NCI-H345 treated with DMSO at 0.1 percent for 48 hours (cell line): ENCODE measurements around the gene NTN1.

Experiments used
- DNase-seq: peaks from one replicate; lab custom pipeline; 2025; ENCODE audit not compliant: unreplicated experiment; lab: John Stamatoyannopoulos, UW

The NTN1 gene

DNA sequence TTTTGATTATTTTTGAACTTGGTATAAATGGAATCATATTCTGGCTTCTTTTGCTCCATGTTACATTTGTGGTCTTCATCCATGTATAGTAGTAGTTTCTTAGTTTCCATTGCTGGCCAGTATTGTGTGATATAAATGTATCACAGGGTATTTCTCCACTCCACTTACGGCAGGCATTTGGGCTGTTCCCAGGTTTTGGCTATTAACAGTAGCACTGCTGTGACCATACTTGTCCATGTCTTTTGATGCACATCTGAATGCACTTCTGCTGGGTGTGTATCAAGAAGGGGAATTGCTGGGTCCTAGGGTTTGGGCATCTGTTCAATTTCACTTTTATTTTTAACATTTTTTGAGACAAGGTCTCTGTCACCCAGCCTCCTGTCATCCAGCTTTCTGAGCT is 13.9 kb downstream of the NTN1 start:
- no peak for DNase-seq

DNA sequence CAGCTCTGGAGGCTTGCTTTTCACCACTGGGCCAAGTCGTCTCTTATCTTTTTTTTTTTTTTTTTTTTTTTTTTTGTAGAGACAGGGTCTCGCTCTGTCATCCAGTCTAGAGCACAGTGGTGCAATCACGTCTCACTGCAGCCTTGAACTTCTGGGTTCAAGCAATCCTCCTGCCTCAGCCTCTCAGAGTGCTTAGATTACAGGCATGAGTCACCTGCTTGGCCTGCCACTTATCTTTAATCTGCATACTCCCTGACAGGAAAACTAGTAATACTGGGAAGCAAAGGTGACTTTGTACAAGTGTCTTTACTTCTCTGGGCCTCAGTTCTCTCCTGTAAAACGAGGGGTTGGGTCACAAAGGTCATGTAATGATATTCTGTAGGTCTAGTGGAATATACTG is 15.0 kb downstream of the NTN1 start:
- DNase-seq: no peak

DNA sequence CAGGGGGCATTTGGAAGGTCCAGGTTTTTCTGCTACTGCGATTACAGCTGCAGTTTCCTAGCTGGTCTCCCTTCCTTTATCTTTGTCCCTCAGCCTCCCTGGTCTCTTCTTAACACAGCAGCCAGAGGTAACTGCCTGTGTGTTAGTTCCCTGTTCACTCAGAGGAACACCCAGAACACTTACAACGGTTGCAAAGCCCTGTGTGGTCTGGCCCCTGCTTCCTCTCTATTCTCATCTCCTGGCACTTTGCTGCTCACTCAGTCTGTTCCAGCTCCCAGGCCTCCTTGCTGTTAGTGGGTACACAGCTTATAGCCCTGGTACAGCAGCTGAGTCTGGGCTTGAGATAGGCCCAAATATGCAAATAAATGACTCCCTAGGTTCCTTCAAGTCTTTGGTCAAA is 16.4 kb downstream of the NTN1 start:
- no peak for DNase-seq

DNA sequence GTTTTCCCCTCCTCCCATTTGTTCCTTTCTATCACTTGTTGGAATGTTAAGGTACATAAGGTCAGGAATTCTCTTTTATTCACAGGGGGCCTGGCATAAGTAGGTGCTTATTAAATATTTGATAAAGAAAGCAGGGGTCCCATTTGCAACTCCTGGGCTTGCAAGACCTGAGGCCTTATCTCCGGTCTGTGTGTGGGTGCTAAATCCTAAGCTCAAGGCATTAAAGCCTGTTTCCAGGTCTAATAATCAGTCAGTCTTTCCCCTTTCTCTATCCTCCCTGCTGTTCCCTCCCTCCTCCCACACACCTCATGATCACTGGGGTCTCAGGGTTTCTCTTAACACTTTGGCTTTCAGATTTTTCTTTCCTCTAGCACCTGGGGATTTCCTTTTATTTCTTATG is 17.1 kb downstream of the NTN1 start:
- no peak for DNase-seq

DNA sequence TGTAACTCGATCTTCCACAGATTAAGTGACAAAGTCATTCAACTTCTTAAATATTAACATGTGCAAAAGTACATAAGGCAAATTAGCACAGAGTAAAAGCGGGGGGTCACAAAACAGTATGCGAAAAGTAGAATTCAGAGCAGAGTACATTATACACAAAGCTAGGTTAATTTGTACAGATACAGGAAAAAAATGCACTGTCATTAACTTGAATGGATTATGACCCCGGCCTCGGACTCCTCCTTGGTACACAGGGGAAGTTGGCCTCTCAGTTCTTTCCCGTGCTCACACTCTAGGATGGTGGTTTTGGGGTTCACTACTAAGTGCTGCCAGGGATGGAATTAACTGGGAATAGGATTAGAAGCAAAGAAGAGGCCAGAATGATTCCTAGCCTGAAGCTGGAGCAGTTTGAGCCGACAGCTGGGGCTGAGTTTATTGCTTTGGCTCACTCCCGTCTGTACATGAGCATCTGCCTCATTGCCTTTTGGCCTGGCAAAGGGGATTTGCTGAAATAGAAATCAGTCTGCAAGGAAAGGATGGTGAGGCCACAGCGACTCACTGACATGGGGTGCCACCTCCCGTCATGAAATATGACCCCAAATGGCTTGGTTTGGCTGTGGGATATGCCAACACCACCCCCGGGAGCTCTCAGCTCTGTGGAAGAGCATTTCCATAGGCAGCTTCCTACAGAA is 23.6 kb downstream of the NTN1 start:
- no peak for DNase-seq

DNA sequence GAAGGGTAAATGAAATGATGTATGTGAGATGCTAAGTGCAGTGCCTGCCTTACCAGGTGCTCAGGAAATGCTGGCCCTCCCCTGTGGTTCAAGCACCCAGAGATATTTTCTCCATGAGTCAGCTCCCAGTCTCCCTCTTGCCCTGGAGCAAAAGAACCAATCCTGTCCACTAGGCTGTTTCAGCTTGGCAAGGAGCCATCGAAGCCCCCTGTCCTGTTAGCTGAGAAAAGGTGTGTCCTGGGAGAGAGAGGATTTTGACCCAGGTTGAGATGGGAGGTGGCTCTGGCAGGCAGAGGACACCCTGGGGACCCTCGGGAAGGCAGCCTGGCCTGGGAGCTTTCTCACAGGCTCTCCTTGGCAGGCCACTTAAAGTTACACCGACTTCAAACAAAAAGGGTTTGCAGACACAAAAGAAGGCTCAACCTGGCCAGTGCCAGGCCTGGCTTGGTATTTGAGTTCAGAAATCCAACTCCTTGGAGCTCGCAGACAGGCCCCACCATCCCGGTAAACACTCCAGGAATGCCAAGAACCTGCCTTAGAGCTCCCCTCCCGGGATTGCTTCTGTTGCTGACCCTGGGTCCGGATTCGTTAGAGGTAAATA is 29.6 kb downstream of the NTN1 start:
- no peak for DNase-seq

DNA sequence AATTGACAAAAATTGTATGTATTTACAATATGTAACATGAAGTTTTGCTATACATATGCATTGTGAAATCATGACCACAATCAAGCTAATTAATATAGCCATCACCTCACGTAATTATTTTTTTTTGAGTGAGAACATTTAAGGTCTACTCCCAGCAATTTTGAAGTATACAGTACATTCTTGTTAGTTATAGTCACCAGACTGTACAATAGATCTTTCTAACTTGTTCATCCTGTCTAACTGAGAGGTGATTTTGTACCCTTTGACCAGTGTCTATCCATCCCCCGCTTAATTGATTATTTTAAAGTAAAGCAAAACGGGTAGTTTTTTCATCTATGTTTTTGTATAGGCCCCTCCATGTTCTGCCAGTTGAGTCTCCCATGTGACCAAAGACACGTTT is 30.3 kb downstream of the NTN1 start:
- DNase-seq: no peak

DNA sequence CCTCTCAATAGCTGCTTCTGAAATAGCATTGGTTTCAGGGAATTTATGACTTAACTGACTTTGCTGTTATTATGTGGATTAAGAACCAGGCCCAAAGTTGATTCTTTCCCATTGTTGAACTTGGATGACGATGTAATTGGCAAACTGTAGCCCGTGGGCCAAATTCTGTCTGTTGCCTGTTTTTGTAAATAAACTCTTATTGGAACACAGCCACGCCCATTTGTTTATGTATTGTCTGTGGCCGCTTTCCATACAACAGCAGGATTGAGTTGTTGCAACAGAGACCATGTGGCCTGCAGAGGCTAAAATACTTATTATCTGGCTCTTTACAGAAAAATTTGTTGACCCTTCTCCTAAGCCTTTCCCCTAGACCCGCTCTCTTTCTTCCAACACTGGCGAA is 31.6 kb downstream of the NTN1 start:
- DNase-seq: no peak

DNA sequence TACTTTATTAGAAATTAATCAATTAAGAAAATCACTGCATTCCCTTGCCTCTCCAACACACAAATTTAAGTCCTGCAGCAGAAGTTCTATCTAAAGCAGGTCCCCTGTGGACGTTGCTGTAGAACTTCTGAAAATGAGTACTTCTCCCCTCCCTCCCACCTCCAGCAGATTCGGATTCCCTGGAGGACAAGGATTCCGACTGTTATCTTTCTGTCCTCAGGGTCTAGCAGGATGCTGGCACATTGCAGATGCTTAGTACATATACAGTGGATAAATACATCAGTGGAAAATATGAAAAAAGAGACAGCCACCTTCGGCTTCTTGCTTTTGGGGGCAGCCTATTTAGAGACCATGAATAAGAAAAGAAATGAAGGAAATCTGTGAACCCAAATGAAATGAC is 32.1 kb downstream of the NTN1 start:
- no peak for DNase-seq

DNA sequence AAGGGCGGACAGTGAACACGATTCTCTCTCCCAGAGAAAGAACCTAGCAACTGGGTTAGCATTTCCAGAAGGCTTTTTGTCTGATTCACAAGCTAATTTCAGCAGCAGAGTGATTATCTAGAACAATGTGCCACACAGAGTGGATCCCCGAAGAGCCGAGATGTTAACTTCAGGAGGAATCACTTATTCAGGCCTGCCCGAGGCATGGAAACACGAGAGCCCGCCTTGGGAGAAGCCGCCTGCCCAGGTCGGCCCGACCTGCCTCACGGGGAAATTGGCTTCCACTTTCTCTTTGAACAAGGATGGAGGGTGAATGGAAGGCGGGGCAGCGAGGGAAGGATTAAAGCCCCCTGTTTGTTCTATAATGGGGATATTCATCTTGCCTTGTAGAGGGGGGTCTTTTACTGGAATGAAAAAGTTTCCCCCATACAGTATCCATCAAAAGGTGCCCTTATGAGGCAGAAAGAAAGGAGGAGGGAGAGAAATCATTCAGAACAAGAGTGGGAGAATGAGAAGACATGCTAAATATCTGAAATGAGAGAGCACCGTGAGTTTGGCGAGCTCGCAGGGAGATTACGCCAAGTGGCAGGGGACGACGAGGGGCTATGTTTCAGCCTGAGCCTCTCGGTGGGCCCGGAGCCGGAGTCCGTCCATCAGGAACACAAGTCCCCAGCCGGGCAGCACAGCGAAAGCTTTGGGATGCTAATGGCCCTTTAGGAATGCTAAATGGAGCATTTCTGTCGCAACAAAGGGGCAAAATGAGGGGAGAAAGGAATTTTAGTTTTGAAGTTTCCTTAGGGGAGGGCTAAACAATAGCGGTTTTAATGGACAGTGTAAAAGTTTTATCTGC is 33.0 kb downstream of the NTN1 start:
- DNase-seq: no peak

DNA sequence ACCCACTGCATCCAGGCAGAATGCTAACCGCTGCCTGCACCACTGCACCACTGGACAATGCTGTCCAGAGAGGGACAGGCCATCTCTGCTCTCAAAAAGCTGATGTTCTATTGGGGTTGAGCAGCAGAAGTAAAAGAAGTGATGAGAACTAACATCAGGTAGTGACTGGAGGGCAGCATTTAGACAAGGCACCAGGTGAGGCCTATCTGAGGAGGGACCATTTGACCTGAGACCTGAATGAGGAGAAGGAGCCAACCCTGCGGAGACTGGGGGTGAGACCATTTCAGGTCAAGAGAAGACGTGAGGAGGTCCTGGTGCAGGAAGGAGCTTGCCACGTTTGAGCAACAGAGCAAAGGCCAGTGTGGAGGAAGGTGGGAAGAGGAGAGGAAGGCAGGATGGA is 34.0 kb downstream of the NTN1 start:
- DNase-seq: no peak

DNA sequence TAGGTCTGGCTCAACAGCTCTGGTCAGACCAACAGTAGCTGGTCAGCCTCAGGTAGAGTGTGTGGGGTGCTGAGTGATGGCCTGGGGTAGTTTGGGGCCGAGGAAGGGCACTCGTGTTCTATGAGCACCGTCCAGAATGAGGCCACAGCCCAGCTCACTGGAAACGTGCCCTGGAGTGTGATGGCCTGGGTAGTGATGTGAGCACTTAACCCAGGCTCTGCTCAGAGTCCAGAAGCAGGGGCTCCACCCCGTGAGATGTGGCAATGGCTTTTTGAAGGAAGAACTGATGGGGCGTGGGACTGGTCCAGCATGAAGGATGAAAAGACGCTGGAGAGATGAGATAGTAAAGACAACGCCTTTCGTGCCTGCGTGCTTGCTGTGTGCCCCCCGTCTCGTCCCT is 35.3 kb downstream of the NTN1 start:
- no peak for DNase-seq

DNA sequence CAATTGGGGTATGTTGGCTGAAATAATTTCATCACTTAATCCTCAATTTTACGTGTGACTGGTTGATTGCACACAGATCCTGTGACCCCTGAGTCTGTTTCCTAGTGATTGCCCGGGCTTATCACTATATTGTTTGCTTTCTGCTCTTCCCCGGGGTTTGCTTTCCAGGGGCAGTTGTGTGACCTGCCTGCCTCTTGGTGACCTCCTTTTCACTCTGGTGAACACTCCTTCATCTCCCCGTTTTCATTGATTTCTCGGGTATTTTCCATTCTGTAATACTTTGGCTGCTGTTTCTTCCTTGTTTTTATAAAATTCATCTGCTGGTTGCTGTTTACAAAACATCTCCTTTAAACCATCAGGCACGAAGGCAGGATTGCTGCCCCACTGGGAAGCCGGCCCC is 36.0 kb downstream of the NTN1 start:
- no peak for DNase-seq

DNA sequence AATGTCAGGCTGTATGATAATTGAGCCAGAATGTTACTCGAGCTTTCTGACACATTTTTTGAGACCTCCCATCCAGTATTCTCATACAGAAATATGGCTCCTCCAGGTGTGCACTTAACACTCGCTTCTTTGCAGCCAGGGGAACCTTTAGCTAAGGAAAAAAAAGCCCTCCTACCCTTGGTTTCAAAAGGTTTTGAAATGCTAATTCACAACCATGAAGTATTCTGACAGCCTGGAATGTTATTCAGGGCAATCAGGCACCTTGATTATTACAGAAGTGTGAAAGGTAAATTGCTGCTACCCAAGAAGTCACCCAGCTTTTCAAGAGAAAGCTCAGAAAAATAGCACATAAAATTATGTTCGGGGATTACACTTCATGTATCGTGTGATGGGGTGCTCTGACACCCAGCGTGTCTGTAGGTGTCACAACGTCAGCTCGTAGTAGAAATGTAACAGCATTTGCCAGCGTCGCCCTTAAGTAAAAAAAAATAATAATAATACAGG is 41.1 kb downstream of the NTN1 start:
- DNase-seq: no peak

DNA sequence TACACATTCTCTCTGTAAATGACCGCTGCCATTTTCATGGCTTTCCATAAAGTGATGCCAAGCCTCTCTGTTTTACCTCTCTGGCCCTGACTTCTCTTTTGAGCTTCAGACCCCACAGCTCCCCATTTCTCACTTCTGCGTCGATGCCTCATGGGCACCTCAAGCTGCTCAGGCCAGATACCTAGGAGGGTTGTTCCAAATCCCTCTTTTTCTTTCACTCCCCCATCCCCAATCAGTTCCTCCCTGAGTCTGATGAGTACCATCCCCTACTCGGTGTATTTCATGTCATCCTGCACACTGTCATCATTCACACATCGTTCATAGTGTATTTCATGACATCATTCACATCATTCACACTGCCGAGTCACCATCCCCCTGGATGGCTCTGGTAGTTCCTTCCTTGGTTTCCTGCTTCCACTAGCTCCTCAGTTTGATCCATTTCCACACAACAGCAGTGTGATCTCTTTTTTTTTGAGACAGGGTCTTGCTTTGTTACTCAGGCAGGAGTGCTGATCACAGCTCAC is 43.1 kb downstream of the NTN1 start:
- no peak for DNase-seq

DNA sequence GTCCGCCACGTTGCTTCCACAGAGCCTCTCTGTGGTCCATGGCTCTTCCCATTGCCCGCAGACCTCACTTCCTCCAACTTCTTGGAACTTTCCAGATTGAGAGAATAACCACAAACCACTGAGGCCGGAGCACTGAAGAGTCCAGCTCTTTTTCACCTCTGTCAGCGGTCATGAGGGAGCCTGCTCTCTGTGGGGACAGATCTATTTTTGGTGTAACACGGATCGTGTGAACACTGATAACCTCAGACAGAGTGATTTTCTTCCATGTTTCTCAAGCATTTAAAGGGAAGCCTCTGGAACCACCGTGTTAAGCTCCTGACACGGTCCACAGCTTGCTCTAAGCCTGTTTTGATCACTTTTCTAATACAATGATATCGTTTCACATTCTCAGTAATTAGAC is 49.7 kb downstream of the NTN1 start:
- DNase-seq: no peak

DNA sequence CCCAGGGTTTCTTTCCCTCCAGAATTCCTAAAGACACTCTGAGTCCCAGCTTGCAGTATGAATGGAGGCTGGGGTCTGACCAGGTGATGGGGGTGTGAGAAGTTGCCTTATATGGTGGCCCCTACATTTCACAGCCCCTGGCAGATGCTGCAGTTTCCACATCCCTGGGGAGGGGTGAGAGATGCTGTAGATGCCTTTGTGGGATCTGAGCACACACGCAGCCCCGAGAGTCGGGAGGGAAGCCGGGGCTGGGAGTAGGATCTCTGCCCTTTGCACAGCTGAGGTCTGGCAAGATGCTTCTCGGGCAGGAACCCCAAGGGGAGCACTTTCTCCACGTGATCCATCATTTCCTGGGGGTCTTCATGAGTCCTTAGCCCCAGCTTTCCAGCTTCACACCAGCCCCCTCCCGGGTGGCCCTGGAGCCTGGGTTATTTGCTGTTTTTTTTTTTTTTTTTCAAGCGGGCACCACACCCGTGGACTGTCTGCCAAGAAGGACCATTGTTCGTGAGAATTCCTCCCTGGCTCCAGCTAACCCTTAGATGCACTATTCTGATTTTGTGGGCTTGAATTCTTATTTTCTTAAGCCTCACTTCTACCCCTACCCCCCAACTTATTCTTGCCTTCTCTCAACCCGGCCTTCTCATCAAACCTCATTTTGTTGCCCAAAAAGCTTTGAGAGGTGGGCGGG is 50.6 kb downstream of the NTN1 start:
- no peak for DNase-seq

DNA sequence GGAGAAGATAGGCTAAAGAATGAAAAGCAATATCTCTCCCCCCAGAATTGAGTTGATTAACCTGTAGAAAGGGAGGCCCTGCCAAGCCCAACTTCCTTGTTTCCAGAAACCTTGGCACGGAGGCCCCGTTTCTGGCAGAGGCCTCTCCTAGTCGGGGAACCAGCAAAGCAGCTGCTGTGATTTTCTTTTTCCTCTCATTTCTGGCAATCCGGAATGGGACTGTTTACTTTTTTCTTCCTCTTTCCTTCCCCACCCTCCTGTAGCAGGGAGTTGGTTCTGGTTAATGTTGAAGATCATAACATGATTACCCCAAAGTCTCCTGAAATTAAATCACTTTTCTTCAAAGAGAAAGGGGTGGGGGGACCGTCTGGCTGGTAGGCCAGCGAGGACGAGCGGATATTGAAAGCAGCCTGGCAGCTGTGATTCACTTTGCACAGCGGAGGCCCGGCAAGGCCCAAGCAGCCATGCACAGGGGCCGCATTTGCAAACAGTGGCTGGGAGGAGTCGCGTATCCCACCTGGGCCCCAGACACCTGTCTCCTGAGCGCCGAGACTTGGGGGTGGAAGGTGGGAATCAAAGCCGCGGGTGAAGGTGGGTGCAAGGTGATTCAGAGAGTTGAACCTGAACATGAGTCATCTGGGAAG is 51.5 kb downstream of the NTN1 start:
- no peak for DNase-seq

DNA sequence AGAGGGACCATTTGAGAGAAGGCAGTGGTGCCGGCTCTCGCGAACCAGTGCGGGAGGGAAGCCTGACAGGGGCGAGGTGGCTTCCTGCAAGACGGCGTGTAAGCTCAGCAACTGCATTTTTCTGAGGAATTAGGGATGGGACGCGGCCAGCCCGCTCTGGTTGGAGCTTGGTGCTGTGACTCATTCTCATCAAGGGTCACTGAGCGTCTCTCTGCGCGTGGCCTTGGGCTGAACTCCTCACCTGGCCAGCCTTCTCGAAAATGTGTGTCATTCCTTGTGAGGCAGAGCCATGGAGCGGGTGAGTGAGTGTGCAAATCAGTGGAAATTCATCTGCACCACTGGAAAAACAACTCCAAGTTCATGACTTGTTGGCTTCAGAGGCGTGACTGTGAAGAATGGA is 52.8 kb downstream of the NTN1 start:
- DNase-seq: no peak

DNA sequence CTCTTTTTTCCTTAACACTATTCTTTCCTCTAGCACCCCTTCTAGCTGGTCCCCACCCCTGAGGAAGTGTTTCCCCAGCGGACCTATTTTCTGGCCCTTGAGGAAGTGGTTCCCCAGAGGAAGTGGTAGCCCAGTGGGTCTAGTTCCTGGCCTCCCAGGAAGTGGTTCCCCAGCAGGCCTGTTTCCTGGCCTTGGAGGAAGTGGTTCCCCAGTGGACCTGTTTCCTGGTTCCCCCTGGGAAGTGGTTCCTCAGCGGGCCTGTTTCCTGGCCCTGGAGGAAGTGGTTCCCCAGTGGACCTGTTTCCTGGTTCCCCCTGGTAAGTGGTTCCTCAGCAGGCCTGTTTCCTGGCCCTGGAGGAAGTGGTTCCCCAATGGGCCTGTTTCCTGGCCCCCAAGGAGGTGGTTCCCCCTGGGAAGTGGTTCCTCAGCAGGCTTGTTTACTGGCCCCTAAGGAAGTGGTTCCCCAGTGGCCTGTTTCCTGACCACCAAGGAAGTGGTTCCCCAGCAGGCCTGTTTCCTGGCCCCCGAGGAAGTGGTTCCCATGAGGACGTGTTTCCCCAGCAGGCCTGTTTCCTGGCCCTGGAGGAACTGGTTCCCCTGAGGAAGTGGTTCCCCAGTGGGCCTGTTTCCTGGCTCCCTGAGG is 58.3 kb downstream of the NTN1 start:
- no peak for DNase-seq
